Islet of Langerhans (tissue), 1 donor: ENCODE measurements around the gene SIRT6.
"Not testable (repeated sequence)": the region's sequence is repeated elsewhere in the genome, so short reads cannot be mapped to it uniquely, and the experiment has no call there.

Experiments
- FAIRE-seq: peaks from one replicate; lab custom pipeline; 2011; peaks lifted over from hg19 to GRCh38; lab: Jason Lieb, UNC

The SIRT6 gene

DNA sequence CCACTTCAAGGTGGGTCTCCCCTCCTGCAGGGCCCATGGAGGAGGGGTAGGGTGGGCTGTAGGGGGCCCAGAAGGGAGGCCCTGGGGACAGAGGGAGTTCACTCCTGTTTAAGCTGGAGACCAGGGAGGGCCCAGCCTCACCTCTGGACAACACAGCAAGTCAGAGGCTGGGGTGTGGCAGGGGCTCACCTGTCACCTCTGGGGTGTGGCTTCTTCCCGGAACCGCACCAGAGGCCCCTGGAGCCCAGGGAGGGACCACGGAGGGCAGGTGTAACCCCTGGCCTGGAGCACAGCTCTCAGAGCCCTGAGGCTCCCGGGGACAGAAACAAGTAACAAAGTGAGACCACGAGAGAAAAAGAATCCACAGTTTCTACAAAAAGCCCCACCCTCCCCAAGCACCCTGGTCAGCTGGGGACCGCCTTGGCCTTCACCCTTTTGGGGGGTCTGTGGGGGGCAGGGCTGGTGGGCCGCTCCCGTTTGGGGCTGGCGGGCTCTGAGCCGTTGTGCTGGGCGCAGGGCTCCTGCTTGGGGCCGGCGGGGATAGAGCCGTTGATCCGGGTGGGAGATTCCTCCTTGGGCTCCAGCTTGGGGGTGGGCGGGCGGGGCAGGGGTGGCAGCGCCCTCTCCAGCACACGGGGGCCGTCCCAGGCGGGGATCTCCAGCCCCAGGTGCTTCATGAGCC lies 8.0 kb downstream of the SIRT6 start:
- FAIRE-seq: no peak

DNA sequence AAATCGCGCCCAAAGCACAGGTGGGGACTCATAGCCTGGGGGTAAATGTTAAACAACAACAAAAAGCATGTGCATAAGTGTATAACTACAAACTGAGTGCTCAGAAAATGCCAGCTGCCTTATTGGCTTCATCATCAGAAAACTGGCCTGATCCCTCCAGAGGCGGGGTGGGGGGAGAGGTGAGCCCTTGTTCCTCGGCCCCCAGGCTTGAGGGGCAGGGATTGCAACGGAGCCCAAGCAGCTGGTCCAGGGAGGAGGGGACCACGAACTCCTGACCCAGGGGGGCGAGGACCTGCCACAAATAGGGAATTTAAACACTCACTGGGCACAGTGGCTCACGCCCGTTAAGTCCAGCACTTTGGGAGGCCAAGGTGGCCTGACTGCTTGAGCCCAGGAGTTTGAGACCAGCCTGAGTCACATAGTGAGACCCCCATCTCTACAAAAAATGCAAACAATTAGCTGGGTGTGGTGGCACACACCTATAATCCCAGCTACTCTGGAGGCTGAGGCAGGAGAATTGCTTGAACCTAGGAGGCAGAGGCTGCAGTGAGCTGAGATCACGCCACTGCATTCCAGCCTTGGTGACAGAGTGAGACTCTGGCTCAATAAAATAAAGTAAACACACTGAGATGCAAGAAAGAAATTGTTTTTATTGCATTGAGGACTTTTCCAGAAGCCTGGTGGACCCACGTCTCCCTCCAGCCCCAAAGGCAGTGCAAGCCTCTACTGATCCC lies 8.7 kb downstream of the SIRT6 start:
- FAIRE-seq: no peak

DNA sequence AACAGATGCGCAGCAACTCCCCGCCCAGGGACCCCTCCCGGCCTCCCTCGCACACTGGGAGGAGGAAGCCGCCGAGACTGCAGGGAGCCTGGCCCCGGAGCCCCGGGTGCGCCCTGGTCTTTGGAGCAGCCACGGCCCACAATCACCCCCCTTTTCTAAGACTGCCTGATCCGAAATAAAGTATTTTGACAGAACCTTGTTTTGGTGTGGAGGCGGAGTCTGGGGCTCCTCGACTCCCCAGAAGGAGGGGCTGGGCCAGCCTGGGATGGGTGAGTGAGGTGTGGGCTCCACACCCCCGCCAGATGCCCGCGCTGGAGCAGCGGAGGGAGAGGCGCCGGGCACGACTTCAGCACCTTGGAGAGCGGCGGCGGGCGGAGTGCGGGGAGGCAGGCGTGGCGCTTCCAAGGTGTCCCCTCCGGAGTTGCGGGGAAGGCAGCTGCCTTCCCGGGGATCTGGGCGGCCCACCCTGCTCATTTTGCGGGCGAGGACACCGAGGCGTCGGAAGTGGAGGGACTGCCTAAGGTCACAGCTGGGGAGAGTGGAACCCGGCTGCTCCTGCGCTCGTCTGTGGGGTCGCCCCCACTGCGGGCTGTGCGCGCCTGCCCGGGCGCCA lies 9.4 kb downstream of the SIRT6 start:
- no peak for FAIRE-seq

DNA sequence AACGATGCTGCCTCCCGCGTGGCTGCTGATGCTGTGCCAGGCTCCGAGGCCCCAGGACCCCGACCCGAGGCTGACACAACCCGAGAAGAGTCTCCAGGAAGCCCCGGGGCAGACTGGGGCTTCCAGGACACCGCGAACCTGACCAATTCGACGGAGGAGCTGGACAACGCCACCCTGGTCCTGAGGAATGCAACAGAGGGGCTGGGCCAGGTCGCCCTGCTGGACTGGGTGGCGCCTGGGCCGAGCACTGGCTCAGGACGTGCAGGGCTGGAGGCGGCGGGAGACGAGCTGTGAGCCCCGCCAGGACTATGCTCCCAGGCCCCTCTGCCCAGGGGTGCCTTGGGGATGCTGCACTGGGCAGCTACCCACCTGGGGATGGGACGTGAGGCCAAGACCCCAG lies 10.7 kb downstream of the SIRT6 start:
- no peak for FAIRE-seq

- FAIRE-seq: no peak
Observed at GRCh38 chr19:4164262-4164661, 18.1 kb downstream of the SIRT6 start.

- no peak for FAIRE-seq
Observed at GRCh38 chr19:4161415-4162077, 20.8 kb downstream of the SIRT6 start.

DNA sequence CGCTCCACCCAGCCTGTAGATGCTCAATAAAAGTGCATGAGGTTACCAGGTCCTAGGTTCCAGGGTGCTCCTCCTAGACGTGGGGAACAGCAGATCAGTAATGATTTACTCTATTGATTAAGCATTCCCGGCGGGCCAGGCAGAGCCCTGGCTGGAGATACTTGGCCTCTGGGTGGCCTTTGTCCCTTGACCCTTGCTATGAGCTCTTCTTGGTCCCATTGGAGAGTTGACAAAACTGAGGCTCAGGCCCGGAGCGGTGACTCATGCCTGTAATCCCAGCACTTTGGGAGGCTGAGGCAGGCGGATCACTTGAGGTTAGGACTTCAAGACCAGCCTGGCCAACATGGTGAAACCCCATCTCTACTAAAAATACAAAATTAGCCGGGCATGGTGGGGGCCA lies 24.4 kb downstream of the SIRT6 start:
- not testable (repeated sequence) for FAIRE-seq

DNA sequence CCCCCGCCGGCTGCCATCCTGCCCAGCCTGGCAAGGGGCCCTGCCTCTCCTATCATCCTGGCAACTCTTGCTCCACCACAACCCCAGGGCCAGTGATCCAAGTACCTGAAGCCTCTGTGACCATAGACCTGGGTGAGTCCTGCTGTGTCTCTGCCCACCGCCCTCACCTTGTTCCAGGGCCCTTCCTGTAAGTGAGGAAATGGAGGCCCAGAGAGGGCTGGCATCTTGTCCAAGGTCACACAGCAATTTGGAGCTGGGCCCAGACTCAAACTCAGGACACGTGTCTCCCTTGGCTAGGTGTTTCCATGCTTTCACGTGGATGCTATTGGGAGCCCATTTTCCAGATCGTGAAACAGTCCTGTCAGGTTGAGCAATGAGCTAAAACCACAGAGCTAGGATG lies 25.2 kb downstream of the SIRT6 start:
- FAIRE-seq: no peak

GRCh38 chr19:4154571-4155312 lies 27.6 kb downstream of the SIRT6 start:
- FAIRE-seq: no peak

DNA sequence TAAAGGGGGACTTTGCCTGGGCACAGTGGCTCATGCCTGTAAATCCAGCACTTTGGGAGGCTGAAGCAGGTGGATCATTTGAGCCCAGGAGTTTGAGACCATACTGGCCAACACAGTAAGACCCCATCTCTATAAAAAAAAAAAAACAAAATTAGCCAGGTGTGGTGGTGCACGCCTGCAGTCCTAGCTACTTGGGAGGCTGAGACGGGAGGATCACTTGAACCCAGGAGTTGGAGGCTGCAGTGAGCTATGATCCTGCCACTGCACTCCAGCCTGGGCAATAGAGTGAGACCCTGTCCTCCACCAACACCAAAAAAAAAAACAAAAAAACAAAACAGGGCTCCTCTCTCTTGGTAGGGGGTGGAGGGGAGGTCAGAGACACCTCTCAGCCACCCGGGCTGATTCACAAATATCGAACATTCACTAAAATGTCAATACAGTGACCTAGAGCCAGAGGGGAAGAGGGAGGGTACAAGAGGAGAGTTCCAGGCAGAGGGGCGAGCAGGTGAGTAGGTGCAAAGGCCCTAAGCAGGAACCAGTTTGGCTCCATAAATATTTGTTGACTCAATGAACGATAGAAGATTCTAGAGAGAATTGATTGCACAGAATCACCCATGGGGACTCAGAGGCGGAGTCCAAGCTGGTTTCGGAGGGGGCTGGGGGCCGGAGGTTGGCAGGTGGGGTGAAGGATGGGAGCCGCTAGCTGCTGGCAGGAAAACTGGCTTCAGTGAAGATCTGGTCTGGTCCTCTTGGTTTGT lies 29.9 kb downstream of the SIRT6 start:
- no peak for FAIRE-seq

DNA sequence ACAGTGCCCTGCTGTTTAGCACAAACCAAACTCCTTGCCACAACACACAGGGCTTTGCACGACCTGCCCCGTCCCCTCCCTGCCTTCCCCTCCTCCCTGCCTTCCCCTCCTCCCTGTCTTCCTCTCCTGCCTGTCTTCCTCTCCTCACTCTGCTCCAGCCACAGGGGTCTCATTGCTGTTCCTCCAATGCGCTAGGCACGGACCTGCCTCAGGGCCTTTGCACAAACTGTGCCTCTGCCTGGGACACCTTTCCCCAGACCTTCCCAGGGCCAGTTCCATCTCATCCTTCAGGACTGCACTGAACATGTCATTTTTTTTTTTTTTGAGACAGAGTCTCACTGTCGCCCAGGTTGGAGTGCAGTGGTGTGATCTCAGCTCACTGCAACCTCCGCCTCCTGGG lies 30.7 kb downstream of the SIRT6 start:
- FAIRE-seq: no peak

DNA sequence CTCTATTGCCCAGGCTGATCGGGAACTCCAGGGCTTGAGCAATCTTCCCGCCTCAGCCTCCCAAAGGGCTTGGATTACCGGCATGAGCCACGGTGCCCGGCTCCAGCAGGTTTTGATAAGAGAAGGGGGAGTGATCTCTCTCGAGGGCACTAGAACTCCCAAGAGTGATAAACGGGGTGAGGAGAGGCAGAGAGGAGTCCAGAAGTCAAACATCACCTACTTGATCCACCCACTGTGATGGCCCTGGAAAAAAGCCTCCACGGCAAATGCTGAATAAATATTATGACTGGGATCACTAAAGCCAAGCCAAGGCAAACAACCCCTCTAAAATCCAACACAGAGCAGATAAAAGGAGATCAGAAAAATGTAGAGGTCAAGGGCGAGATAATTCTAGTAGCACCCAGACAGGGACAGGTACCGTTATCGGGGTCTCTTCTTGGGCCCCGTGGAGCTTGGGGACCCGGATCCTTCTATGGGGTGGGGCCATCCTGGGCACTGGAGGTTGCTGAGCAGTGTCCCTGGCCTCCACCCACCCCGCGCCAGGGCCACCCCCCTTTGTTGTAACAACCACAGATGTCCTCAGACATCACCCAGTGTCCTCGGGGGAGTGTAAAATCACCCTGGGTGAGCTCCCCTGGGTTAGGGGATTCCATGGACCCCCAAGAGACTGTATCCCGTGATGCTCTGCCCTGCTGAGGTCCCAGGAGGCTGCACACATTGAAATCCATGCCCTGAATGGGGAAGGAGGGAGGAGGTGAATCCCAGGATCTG lies 32.7 kb downstream of the SIRT6 start:
- FAIRE-seq: no peak

DNA sequence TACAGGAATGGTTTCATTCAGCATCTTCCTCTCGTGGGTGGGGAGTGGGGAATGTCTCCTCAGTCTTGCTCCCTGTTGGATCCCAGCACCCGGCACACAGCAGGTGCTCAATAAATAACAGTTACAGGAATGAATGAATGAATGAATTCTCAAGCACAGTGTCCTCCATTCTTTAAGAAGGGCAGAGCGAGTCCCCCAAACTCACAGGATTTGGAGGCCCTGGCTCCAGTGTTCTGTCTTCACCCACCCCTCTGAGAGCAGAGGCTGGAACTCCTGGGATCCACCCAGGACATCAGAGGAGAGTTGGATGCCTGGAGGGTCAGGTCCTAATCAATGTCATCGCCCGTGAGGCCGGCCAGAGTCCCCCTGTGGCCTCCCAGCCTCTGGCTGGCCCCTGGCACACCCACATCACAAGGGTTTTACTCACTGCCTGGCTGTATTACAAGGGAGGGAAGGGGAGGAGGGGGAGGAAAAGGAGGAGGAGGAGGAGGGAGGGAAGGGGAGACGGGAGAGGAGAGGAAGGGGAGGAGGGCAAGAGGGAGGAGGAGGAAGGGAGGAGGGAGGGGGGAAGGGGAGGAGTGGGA lies 37.6 kb downstream of the SIRT6 start:
- no peak for FAIRE-seq

GRCh38 chr19:4142916-4143315 lies 39.4 kb downstream of the SIRT6 start:
- not testable (repeated sequence) for FAIRE-seq

- FAIRE-seq: no peak
Observed at GRCh38 chr19:4140237-4140711, 42.1 kb downstream of the SIRT6 start.

DNA sequence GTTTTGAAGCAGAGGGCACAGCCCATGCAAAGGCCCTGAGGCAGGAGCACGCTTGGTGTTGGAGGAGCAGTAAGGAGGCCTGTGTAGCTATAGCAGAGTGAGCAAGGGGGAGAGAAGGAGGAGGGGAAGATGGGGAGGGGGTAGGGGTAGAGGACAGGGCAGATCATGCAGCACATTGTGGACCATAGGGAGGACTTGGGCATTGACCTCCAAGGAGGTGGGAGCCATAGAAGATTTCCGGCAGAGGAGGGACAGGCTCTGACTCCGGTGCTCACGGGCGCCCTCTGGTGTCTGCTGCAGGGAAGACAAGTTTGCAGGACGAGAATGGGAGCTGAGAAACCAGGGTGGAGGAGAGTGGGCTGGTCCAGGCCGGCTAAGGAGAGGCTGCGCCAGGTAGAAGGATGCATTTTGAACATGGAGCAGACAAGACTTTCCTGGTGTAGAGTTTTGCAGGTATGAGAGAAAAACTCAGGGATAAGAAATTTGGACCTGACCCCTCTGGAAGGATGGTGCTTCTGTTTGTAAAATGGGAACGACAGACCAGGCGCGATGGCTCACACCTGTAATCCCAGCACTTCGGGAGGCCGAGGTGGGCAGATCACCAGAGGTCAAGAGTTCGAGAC lies 42.6 kb downstream of the SIRT6 start:
- FAIRE-seq: no peak

DNA sequence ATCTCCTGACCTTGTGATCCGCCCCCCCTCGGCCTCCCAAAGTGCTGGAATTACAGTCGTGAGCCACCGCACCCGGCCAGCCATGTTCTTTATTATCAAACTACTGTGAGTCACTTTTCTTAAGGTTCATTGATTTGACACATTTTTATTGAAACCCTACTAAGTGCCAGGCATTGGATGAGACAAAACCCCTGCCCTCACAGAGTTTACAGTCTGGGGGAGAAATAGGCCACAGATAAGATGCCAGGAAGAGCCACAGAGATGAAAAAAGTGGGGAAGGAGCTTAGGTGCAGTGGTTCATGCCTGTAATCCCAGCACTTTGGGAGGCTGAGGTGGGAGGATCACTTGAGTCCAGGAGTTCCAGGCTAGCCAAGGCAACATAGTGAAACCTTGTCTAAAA lies 43.9 kb downstream of the SIRT6 start:
- no peak for FAIRE-seq

DNA sequence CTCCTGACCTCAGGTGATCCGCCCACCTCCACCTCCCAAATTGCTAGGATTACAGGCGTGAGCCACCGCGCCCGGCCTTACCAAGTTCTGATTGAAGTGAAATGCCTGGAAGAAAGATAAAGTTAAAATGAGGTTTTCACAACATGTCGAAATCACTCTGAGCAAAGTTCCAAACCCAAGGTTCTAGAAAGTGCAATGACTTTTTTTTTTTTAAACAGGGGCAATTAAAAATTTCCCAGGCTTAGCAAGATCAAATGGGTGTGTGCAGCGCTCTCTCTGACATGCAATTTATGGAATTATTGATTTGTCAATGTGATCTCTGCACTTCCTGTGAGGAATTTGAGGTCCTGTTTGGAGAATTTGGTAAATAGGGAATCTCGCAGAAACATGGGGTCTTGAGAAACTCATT lies 45.7 kb downstream of the SIRT6 start:
- FAIRE-seq: no peak

GRCh38 chr19:4135386-4135785 lies 47.0 kb downstream of the SIRT6 start:
- not testable (repeated sequence) for FAIRE-seq

DNA sequence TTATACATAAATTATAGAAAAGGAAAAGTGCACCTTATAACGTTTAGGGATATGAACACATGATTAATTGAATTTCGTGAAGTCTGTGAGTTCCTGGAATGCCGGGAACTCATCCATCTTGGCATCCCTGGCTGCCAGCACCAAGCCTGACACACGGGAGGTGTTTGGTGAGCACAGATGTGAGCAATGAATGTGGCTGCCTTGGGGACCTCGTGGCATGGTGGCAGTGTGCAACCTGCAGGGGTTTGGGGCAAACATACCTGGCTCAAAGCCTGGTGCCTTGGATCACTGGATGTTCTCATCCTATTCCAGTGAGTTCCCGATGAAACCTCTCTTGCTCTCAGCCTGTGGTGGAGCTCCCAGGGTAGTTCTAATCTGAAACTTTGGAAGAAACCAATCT lies 48.0 kb downstream of the SIRT6 start:
- FAIRE-seq: no peak
